Measurements from ENCODE around the gene RNF152. TPM values are rescaled to one million over a fixed set of nuclear protein-coding genes. Genes with fewer than 3 reads are reported as not detected.

The RNF152 gene
- total RNA-seq, 1 experiment from 2014 or later = 2.4 TPM

GRCh38 chr18:61842146-61842545 is 50.7 kb downstream of the RNF152 start:
- Mint-ChIP-seq H3K36me3 (ENCODE audit: insufficient read depth, unreplicated experiment) (no peaks in the 10 kb centered on the region), H3K27me3 (ENCODE audit: insufficient read depth, unreplicated experiment) (no peaks in the 10 kb centered on the region), H3K4me3 (ENCODE audit: unreplicated experiment) (no peak overlapping the region), H3K27ac (ENCODE audit: unreplicated experiment) (no peak overlapping the region), H3K9me3 (ENCODE audit: unreplicated experiment) (peaks cover 6% of the 10 kb centered on the region), H3K4me1 (ENCODE audit: low read depth, unreplicated experiment) (no peaks in the 10 kb centered on the region)
- no peak for TF ChIP-seq CTCF (IDR thresholded peaks at IDR 0.05; ENCODE audit: insufficient read depth in 1 of 2, low read depth in 1 of 2, low read length in 1 of 2, severe bottlenecking in 1 of 2, unreplicated experiment in 1 of 2)
- no peaks in the 10 kb centered on the region for H3K36me3 ChIP-seq (ENCODE audit: control insufficient read depth, insufficient read depth, low read length)
- no peak for DNase-seq
- no peak overlapping the region for H3K4me3 ChIP-seq (ENCODE audit: low read depth, low read length)
- H3K9me3 ChIP-seq = no peaks in the 10 kb centered on the region
- CTCF ChIA-PET = no interaction called here
- no peaks in the 10 kb centered on the region for H3K27me3 ChIP-seq (replicated peaks; ENCODE audit: control insufficient read depth, insufficient read depth, low read length)
- H3K4me1 ChIP-seq = no peaks in the 10 kb centered on the region
- POLR2A ChIA-PET = no interaction called here
- no TSS peak for BruUV-seq (replicated peaks)
- intact Hi-C loops (cut with micrococcal nuclease; ENCODE audit: unreplicated experiment) = no loop called here

- intact Hi-C loops (cut with micrococcal nuclease; ENCODE audit: unreplicated experiment) = no loop called here
- no peaks in the 10 kb centered on the region for H3K27me3 Mint-ChIP-seq (ENCODE audit: insufficient read depth, unreplicated experiment)
- Histone ChIP-seq H3K27me3 (replicated peaks; ENCODE audit: control insufficient read depth, insufficient read depth, low read length) (no peaks in the 10 kb centered on the region), H3K36me3 (ENCODE audit: control insufficient read depth, insufficient read depth, low read length) (no peaks in the 10 kb centered on the region), H3K4me3 (ENCODE audit: low read depth, low read length) (no peak overlapping the region), H3K4me1 (no peaks in the 10 kb centered on the region), H3K9me3 (no peaks in the 10 kb centered on the region)
- H3K4me3 Mint-ChIP-seq (ENCODE audit: unreplicated experiment) = no peak overlapping the region
- peaks cover 6% of the 10 kb centered on the region for H3K9me3 Mint-ChIP-seq (ENCODE audit: unreplicated experiment)
- no peak for DNase-seq
- ChIA-PET POLR2A (no interaction called here), CTCF (no interaction called here)
- TF ChIP-seq CTCF (IDR thresholded peaks at IDR 0.05; ENCODE audit: insufficient read depth in 1 of 2, low read depth in 1 of 2, low read length in 1 of 2, severe bottlenecking in 1 of 2, unreplicated experiment in 1 of 2) = no peak
- no peak overlapping the region for H3K27ac Mint-ChIP-seq (ENCODE audit: unreplicated experiment)
- no peaks in the 10 kb centered on the region for H3K4me1 Mint-ChIP-seq (ENCODE audit: low read depth, unreplicated experiment)
- BruUV-seq (replicated peaks) = no TSS peak
- no peaks in the 10 kb centered on the region for H3K36me3 Mint-ChIP-seq (ENCODE audit: insufficient read depth, unreplicated experiment)
Observed at GRCh38 chr18:61841706-61842105, 51.1 kb downstream of the RNF152 start.

- no peaks in the 10 kb centered on the region for H3K36me3 ChIP-seq (ENCODE audit: control insufficient read depth, insufficient read depth, low read length)
- no peaks in the 10 kb centered on the region for H3K4me1 ChIP-seq
- H3K4me3 Mint-ChIP-seq (ENCODE audit: unreplicated experiment) = no peak overlapping the region
- no peak for DNase-seq
- H3K27me3 ChIP-seq (replicated peaks; ENCODE audit: control insufficient read depth, insufficient read depth, low read length) = no peaks in the 10 kb centered on the region
- no peaks in the 10 kb centered on the region for H3K36me3 Mint-ChIP-seq (ENCODE audit: insufficient read depth, unreplicated experiment)
- peaks cover 6% of the 10 kb centered on the region for H3K9me3 Mint-ChIP-seq (ENCODE audit: unreplicated experiment)
- no peaks in the 10 kb centered on the region for H3K27me3 Mint-ChIP-seq (ENCODE audit: insufficient read depth, unreplicated experiment)
- CTCF ChIA-PET = no interaction called here
- H3K4me1 Mint-ChIP-seq (ENCODE audit: low read depth, unreplicated experiment) = no peaks in the 10 kb centered on the region
- POLR2A ChIA-PET = no interaction called here
- H3K9me3 ChIP-seq = no peaks in the 10 kb centered on the region
- BruUV-seq (replicated peaks) = no TSS peak
- TF ChIP-seq CTCF (IDR thresholded peaks at IDR 0.05; ENCODE audit: insufficient read depth in 1 of 2, low read depth in 1 of 2, low read length in 1 of 2, severe bottlenecking in 1 of 2, unreplicated experiment in 1 of 2) = no peak
- intact Hi-C loops (cut with micrococcal nuclease; ENCODE audit: unreplicated experiment) = no loop called here
- no peak overlapping the region for H3K4me3 ChIP-seq (ENCODE audit: low read depth, low read length)
- H3K27ac Mint-ChIP-seq (ENCODE audit: unreplicated experiment) = no peak overlapping the region
Observed at GRCh38 chr18:61840324-61840723, 52.5 kb downstream of the RNF152 start.
